Astrocyte of the cerebellum (primary cell): ENCODE results near the gene NDRG3.
A peak's percentile ranks its signal among the peaks of the same experiment; 100 is the strongest.

Experiments used
- DNase-seq: peaks from one replicate; pipeline ENCODE4 v3.0.0-alpha.2; 2011; ENCODE audit warnings: low read depth
- H3K4me3 ChIP-seq: 2 replicates; pipeline ENCODE4 v1.5.1; 2011; ENCODE audit warnings: mild to moderate bottlenecking, low read depth, low read length, moderate library complexity
- in situ Hi-C: cut with HindIII; loops from 2 replicates; pipeline ENCODE4 v1.10.0; 2017; ENCODE audit warnings: low sequenced_read_pairs
- TF ChIP-seq, protein P1 (sequence below): IDR thresholded peaks from 2 replicates; pipeline ENCODE4 v1.5.1; 2012; ENCODE audit warnings: low read length, low read depth, moderate library complexity, mild to moderate bottlenecking; ENCODE audit errors: missing control alignments

NDRG3 gene

GRCh38 chr20:36745927-36746659 lies at the start of gene NDRG3:
TSS of gene NDRG3 (minus strand) at chr20:36746090. CDS start at chr20:36721735, 24,355 bp downstream.
- peak within 1 kb of the TSS; percentile 72 for H3K4me3 ChIP-seq
- TF ChIP-seq, protein P1, sequence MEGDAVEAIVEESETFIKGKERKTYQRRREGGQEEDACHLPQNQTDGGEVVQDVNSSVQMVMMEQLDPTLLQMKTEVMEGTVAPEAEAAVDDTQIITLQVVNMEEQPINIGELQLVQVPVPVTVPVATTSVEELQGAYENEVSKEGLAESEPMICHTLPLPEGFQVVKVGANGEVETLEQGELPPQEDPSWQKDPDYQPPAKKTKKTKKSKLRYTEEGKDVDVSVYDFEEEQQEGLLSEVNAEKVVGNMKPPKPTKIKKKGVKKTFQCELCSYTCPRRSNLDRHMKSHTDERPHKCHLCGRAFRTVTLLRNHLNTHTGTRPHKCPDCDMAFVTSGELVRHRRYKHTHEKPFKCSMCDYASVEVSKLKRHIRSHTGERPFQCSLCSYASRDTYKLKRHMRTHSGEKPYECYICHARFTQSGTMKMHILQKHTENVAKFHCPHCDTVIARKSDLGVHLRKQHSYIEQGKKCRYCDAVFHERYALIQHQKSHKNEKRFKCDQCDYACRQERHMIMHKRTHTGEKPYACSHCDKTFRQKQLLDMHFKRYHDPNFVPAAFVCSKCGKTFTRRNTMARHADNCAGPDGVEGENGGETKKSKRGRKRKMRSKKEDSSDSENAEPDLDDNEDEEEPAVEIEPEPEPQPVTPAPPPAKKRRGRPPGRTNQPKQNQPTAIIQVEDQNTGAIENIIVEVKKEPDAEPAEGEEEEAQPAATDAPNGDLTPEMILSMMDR, result no peak
- DNase-seq, result peak; percentile 84
- in situ Hi-C loops, result no loop called here

- in situ Hi-C loops, result no loop called here
- H3K4me3 ChIP-seq, result no peak overlapping the region
- no peak for DNase-seq
- TF ChIP-seq, protein P1, result no peak
Observed at GRCh38 chr20:36794116-36794474, 48.2 kb upstream of the NDRG3 start.

DNA sequence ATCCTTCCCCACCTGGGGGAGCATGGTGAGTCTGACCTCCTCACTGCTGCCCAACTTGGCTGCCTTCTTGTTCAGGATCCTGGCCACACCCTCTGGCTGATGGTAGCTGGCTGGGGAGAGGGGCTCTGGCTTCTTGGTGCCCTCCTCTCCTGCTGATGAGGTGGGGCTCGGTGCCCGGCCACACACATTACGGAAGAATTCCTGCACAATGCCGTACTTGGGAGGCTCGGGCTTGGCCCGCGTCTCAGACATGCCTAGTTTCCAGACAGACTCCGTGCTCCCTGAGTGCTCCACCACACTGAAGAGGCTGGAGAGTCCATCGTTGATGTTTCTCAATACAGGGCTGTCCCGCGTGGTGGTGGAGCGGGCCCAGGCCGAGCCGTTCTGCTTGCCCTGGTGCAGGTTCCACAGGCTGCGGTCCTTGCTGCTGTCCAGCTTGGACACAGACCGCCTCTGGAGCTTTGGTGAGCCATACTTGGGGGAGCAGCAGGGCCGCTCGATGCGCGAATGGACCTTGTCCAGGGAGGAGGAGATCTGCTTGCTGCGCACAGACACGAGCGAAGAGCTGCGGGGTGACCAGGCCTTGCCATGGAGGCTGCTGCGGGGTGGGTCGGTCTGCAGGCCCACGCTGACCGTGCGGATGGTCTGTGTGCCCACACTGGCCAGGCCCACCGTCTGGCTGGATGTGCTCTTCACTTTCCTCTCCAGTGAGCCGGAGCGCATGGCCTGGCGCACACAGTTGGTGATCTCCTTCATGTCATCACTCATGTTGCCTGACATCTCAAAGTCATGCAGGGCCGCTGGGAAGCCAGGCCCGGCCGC lies 47.6 kb upstream of the NDRG3 start:
- H3K4me3 ChIP-seq, result no peak overlapping the region
- in situ Hi-C loops, result no loop called here
- no peak for DNase-seq
- TF ChIP-seq, protein P1, result no peak

- in situ Hi-C loops, result no loop called here
- no peak overlapping the region for H3K4me3 ChIP-seq
- peak; percentile 79 for DNase-seq
- TF ChIP-seq, protein P1, result peak; percentile 77
Observed at GRCh38 chr20:36792422-36792821, 46.5 kb upstream of the NDRG3 start.

DNA sequence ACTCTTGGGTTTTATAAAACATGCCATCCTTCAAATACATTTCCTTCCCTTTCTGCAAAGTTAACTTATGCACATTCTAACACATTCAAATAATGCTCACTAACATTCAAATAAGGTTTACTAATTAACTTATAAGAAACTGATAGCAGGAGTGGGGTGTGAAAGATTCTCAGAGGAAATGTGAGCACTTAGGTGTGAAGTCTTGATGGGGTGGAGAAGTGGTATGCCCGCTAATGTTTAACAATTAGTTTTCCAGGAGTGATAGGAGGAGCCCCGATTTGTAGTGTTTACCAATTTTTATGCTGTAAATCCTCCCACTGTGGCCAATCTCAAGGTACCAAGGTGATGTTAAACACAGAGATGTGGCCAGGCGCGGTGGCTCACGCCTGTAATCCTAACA lies 46.0 kb upstream of the NDRG3 start:
- TF ChIP-seq, protein P1, result no peak
- DNase-seq, result no peak
- H3K4me3 ChIP-seq, result no peak overlapping the region
- in situ Hi-C loops, result no loop called here

GRCh38 chr20:36786663-36787062 lies 40.8 kb upstream of the NDRG3 start:
- DNase-seq, result no peak
- TF ChIP-seq, protein P1, result no peak
- H3K4me3 ChIP-seq, result no peak overlapping the region
- in situ Hi-C loops, result no loop called here
